ENCODE measurements around the gene CRYGS. TPM values are rescaled to one million over a fixed set of nuclear protein-coding genes. Genes with fewer than 3 reads are reported as not detected.

The CRYGS gene
- polyA plus RNA-seq, 2 of the 4 experiments (the other 2 are of a cell fraction): 0.65 to 2.5 TPM

GRCh38 chr3:186525369-186526255 is 18.6 kb downstream of the CRYGS start (continued):
- TF ChIP-seq NPAS2 (CRISPR knock-in tag; IDR thresholded peaks at IDR 0.05; ENCODE audit: borderline replicate concordance): no peak
- no peak for TF ChIP-seq EHMT2 (IDR thresholded peaks at IDR 0.05; ENCODE audit: low read depth)
- TF ChIP-seq NFE2L2 (conservative IDR thresholded peaks at IDR 0.05; ENCODE audit: low read length): no peak
- no peak for TF ChIP-seq JUN (IDR thresholded peaks at IDR 0.05)
- no peak for TF ChIP-seq BHLHE40 (IDR thresholded peaks at IDR 0.05; ENCODE audit: low read depth, low read length)

DNA sequence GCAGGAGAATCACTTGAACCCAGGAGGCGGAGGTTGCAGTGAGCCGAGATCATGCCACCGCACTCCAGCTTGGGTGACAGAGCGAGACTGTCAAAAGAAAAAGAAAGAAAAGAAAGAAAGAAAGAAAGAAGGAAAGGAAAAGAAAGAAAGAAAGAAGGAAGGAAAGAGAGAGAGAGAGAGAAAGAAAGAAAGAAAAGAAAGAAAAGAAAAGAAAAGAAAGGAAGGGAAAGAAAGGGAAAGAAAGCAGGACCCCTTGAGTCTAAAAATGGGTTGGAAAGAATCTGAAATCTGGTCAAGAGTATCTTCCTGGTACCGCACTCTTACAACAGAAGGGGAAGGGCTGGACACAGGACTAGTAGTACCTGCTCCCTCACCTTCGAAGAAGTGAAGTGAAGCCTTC is 19.6 kb downstream of the CRYGS start:
- H3K4me3 ChIP-seq: no peak overlapping the region
- FAIRE-seq (no peak), DNase-seq (ENCODE audit: low read depth in 1 of 2, low spot score in 1 of 2) (no peak), ATAC-seq (no peak)
- TF ChIP-seq CHD4 (IDR thresholded peaks at IDR 0.05; ENCODE audit: borderline replicate concordance): no peak
- TF ChIP-seq ZFP36 (IDR thresholded peaks at IDR 0.05; ENCODE audit: borderline replicate concordance, partially characterized antibody): no peak
- no peak for TF ChIP-seq FOSB (CRISPR knock-in tag; IDR thresholded peaks at IDR 0.05)
- no peak for TF ChIP-seq MYC (IDR thresholded peaks at IDR 0.05; ENCODE audit: borderline replicate concordance, low read length)
- TF ChIP-seq, protein P1, sequence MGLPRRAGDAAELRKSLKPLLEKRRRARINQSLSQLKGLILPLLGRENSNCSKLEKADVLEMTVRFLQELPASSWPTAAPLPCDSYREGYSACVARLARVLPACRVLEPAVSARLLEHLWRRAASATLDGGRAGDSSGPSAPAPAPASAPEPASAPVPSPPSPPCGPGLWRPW (IDR thresholded peaks at IDR 0.05): no peak
- no peak for TF ChIP-seq SMC3 (IDR thresholded peaks at IDR 0.05)
- no peak for TF ChIP-seq FOXS1 (CRISPR knock-in tag; IDR thresholded peaks at IDR 0.05)
- TF ChIP-seq RFX5 (IDR thresholded peaks at IDR 0.05): no peak
- no peak for TF ChIP-seq KDM5A (IDR thresholded peaks at IDR 0.05)
- TF ChIP-seq, protein P2, sequence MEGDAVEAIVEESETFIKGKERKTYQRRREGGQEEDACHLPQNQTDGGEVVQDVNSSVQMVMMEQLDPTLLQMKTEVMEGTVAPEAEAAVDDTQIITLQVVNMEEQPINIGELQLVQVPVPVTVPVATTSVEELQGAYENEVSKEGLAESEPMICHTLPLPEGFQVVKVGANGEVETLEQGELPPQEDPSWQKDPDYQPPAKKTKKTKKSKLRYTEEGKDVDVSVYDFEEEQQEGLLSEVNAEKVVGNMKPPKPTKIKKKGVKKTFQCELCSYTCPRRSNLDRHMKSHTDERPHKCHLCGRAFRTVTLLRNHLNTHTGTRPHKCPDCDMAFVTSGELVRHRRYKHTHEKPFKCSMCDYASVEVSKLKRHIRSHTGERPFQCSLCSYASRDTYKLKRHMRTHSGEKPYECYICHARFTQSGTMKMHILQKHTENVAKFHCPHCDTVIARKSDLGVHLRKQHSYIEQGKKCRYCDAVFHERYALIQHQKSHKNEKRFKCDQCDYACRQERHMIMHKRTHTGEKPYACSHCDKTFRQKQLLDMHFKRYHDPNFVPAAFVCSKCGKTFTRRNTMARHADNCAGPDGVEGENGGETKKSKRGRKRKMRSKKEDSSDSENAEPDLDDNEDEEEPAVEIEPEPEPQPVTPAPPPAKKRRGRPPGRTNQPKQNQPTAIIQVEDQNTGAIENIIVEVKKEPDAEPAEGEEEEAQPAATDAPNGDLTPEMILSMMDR (IDR thresholded peaks at IDR 0.05): no peak
- no peak for TF ChIP-seq TFCP2L1 (CRISPR knock-in tag; IDR thresholded peaks at IDR 0.05)
- CTCF ChIA-PET: no interaction called here
- 89% methylated on average over 6 of the region's 6 CpGs for WGBS (ENCODE audit: missing lambda C conversion rate)
- no peaks in the 10 kb centered on the region for H3K4me1 ChIP-seq
- POLR2A ChIA-PET: no interaction called here
- H3K27ac ChIP-seq: no peak overlapping the region
- H3K9me3 ChIP-seq: no peaks in the 10 kb centered on the region
- no peak overlapping the region for H3K4me2 ChIP-seq

DNA sequence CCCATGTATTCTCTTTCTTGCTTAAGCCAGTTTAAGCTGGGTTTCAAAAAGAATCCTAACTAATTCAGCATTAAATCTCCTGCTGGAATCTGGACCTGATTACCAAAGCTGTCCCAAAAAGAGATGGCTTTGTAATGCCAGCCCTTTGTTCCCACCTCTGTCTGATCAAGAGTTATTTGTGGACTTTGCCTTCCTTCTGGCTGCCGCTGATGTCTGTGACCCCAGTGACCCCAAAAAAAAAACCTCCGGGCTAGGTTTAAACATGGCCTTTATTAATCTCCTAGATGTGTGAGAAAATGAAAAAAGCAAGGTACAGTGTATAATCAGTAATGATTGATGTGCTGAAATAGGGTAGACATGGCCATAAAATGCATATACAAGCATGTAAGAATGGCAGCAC is 20.7 kb downstream of the CRYGS start:
- ChIA-PET POLR2A (no interaction called here), CTCF (interaction anchor here (1.8 kb wide), 1 partner anchor 264 kb away, joined by 4 read pairs; no protein-coding TSS in a partner anchor)
- no peak overlapping the region for H3K4me2 ChIP-seq
- no peak for ATAC-seq
- 30% methylated on average over 2 of the region's 2 CpGs for WGBS (ENCODE audit: missing lambda C conversion rate)
- no peak for DNase-seq (ENCODE audit: low read depth in 1 of 2, low spot score in 1 of 2)
- H3K27ac ChIP-seq: no peak overlapping the region
- no peak for FAIRE-seq
- no peaks in the 10 kb centered on the region for H3K4me1 ChIP-seq
- no peak overlapping the region for H3K4me3 ChIP-seq
- TF ChIP-seq POLR2AphosphoS2 (conservative IDR thresholded peaks at IDR 0.05; ENCODE audit: low read length) (no peak), SMC3 (IDR thresholded peaks at IDR 0.05) (no peak), ZFP36 (IDR thresholded peaks at IDR 0.05; ENCODE audit: borderline replicate concordance, partially characterized antibody) (no peak), JUNB (IDR thresholded peaks at IDR 0.05) (no peak), CEBPB (IDR thresholded peaks at IDR 0.05) (no peak), NFE2L2 (conservative IDR thresholded peaks at IDR 0.05; ENCODE audit: low read length) (no peak), NPAS2 (CRISPR knock-in tag; IDR thresholded peaks at IDR 0.05; ENCODE audit: borderline replicate concordance) (no peak), EHF (CRISPR knock-in tag; IDR thresholded peaks at IDR 0.05) (no peak), SREBF2 (IDR thresholded peaks at IDR 0.05) (no peak), EHMT2 (IDR thresholded peaks at IDR 0.05; ENCODE audit: low read depth) (no peak)
- no peaks in the 10 kb centered on the region for H3K9me3 ChIP-seq

All from A549 (cell line).